ENCODE measurements around the gene KLF6. TPM values are rescaled to one million over a fixed set of nuclear protein-coding genes. Genes with fewer than 3 reads are reported as not detected.
A peak's percentile ranks its signal among the peaks of the same experiment; 100 is the strongest.
"Not testable (repeated sequence)": the region's sequence is repeated elsewhere in the genome, so short reads cannot be mapped to it uniquely, and the experiment has no call there.

KLF6 gene
- total RNA-seq, 1 donor from 2014 or later: 242 TPM

DNA sequence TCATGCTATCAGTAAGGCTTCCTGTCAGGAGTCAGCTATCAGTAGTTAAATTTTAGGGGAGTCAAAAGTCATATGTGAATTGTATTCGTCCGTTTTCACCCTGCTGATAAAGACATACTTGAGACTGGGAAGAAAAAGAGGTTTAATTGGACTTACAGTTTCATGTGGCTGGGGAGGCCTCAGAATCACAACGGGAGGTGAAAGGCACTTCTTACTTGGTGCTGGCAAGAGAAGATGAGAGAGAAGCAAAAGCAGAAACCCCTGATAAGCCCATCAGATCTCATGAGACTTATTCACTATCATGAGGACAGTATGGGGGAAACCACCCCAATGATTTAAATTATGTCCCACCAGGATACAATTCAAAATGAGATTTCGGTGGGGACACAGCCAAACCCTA, 47.1 kb downstream of the KLF6 start:
- DNase-seq: no peak
- no peak for ATAC-seq
- intact Hi-C loops (cut with DNase I): no loop called here
- no peak overlapping the region for H3K27ac ChIP-seq
- TF ChIP-seq, protein P1, sequence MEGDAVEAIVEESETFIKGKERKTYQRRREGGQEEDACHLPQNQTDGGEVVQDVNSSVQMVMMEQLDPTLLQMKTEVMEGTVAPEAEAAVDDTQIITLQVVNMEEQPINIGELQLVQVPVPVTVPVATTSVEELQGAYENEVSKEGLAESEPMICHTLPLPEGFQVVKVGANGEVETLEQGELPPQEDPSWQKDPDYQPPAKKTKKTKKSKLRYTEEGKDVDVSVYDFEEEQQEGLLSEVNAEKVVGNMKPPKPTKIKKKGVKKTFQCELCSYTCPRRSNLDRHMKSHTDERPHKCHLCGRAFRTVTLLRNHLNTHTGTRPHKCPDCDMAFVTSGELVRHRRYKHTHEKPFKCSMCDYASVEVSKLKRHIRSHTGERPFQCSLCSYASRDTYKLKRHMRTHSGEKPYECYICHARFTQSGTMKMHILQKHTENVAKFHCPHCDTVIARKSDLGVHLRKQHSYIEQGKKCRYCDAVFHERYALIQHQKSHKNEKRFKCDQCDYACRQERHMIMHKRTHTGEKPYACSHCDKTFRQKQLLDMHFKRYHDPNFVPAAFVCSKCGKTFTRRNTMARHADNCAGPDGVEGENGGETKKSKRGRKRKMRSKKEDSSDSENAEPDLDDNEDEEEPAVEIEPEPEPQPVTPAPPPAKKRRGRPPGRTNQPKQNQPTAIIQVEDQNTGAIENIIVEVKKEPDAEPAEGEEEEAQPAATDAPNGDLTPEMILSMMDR (IDR thresholded peaks at IDR 0.05): no peak
- peaks cover 16% of the 10 kb centered on the region for H3K4me1 ChIP-seq
- H3K27me3 ChIP-seq (ENCODE audit: low read depth): no peaks in the 10 kb centered on the region
- H3K36me3 ChIP-seq: no peaks in the 10 kb centered on the region
- H3K4me3 ChIP-seq: no peak overlapping the region
- no peaks in the 10 kb centered on the region for H3K9me3 ChIP-seq

DNA sequence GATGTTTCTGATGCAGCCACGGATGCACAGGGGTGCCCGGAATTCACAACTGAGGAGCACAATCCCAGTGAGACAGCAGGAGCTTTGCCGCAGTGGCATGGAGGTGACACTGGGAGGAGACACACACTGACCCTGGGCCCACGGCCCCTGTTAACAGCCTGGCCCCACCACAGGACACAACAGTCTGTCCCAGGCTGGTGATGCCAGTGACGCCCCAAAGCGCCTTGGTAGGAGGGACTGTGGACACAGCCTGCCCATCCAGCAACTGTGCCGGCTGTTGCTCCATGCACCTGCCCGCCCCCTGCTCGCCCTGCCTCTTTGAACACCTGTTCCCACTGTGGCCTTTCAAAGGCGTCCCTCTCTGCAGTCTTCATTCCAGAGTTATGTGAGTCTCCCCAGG, 49.8 kb downstream of the KLF6 start:
- ATAC-seq: peak; percentile 47 to 62
- TF ChIP-seq, protein P1 (IDR thresholded peaks at IDR 0.05): peak; percentile 37
- no peak overlapping the region for H3K27ac ChIP-seq
- H3K27me3 ChIP-seq (ENCODE audit: low read depth): no peaks in the 10 kb centered on the region
- intact Hi-C loops (cut with DNase I): no loop called here
- no peak overlapping the region for H3K4me3 ChIP-seq
- no peaks in the 10 kb centered on the region for H3K36me3 ChIP-seq
- no peak for DNase-seq
- no peaks in the 10 kb centered on the region for H3K9me3 ChIP-seq
- peaks cover 5% of the 10 kb centered on the region for H3K4me1 ChIP-seq

DNA sequence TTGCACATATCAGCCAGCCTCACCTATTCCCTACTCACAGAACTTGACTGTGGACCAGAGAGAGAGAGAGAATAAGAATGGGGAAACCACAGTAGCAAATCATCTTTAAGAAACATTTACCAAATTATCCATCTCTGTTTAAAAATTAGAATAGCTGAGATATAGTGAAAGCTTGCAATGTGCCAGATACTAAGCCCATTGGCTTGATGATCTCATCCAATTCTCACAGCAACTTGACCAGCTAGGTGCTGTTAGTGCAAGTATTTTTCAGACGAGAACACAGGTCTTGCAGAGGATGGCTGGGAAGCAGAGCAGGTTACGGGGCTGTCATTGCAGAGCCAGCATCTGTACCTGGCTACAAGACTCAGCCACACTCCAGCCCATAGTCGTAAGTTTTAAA, 50.9 kb downstream of the KLF6 start:
- H3K4me1 ChIP-seq: no peaks in the 10 kb centered on the region
- H3K27me3 ChIP-seq (ENCODE audit: low read depth): no peaks in the 10 kb centered on the region
- TF ChIP-seq, protein P1 (IDR thresholded peaks at IDR 0.05): no peak
- ATAC-seq: no peak
- intact Hi-C loops (cut with DNase I): no loop called here
- H3K9me3 ChIP-seq: no peaks in the 10 kb centered on the region
- no peaks in the 10 kb centered on the region for H3K36me3 ChIP-seq
- no peak overlapping the region for H3K4me3 ChIP-seq
- no peak overlapping the region for H3K27ac ChIP-seq
- DNase-seq: no peak

DNA sequence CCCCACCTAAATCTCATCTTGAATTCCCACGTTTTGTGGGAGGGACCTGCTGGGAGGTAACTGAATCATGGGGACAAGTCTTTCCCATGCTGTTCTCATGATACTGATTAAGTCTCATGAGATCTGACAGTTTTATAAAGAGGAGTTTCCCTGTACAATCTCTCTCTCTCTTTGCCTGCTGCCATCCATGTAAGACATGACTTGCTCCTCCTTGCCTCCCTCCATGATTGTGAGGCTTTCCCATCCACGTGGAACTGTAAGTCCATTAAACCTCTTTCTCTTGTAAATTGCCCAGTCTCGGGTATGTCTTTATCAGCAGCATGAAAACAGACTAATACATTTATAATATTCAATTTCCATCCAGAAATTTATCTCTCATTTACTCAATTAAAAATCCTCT, 52.8 kb downstream of the KLF6 start:
- ATAC-seq; intact Hi-C loops (cut with DNase I); DNase-seq; H3K27me3 ChIP-seq (ENCODE audit: low read depth); H3K4me1 ChIP-seq; H3K36me3 ChIP-seq; H3K4me3 ChIP-seq; H3K9me3 ChIP-seq; H3K27ac ChIP-seq: not testable (repeated sequence)

DNA sequence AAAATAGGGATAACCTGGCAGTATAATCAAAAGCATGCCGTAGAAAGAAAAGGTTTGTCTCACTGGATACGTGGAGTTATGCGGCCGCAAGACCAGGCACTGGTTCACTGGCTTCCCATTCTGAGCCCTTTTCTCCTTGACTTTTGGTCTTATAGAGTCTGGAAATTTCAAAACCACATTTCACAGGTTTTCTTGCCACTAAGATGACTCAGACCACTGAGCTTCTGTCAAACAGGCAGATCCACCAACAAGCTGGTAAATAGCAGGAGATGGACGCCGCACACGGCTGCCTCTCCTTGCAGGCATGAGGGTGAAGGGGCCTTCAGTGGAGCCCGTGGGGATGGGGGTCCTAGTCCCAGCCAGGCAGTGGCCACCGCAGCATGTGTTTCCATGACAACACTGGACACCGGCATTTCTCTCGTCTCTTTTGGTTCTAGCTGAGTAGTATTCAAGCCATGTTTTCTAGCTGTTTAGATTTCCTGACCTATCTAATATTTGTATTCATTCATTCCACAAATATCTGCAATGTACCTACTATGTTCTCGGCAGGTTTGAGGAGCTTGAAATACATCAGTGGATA, 55.5 kb downstream of the KLF6 start:
- DNase-seq (no peak), ATAC-seq (no peak)
- intact Hi-C loops (cut with DNase I): no loop called here
- no peaks in the 10 kb centered on the region for H3K36me3 ChIP-seq
- H3K4me1 ChIP-seq: no peaks in the 10 kb centered on the region
- H3K27ac ChIP-seq: no peak overlapping the region
- H3K27me3 ChIP-seq (ENCODE audit: low read depth): no peaks in the 10 kb centered on the region
- H3K4me3 ChIP-seq: no peak overlapping the region
- TF ChIP-seq, protein P1 (IDR thresholded peaks at IDR 0.05): no peak
- H3K9me3 ChIP-seq: no peaks in the 10 kb centered on the region

DNA sequence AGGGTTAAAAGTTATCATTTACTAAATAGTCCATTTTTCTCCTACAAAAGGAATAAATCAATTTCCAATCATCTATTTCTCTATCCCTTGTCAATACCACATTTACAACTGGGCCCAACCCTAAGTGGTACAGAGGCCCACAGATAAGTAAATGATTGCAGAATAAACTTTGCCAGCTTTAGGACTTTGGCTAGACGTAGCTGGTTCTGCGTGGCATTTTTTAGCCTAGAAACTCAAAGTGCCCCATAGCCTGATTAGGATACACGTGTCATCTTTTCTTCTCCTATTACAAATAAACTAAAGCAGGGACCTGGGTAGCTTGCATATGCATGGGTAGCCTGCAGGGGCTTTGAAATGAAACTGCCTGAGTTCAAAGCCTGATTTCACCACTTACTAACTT, 56.4 kb downstream of the KLF6 start:
- Histone ChIP-seq H3K27ac (no peak overlapping the region), H3K36me3 (no peaks in the 10 kb centered on the region), H3K4me3 (no peak overlapping the region), H3K9me3 (no peaks in the 10 kb centered on the region), H3K27me3 (ENCODE audit: low read depth) (no peaks in the 10 kb centered on the region), H3K4me1 (no peaks in the 10 kb centered on the region)
- TF ChIP-seq, protein P1 (IDR thresholded peaks at IDR 0.05): no peak
- intact Hi-C loops (cut with DNase I): no loop called here
- no peak for DNase-seq
- no peak for ATAC-seq
